ENCODE results near the gene DIAPH3.

Gene DIAPH3

GRCh38 chr13:60182907-60183306 is 19.2 kb upstream of the DIAPH3 start:
- ChIA-PET CTCF (no interaction called here), POLR2A (no interaction called here)
- no peak overlapping the region for H3K27ac ChIP-seq (ENCODE audit: extremely low read depth, low read depth, low read length)
- no peaks in the 10 kb centered on the region for H3K9me3 ChIP-seq (ENCODE audit: control insufficient read depth, insufficient read depth, low read depth, low read length)
- H3K36me3 ChIP-seq (ENCODE audit: control insufficient read depth in 2 of 2, insufficient read depth in 1 of 2, low read length in 2 of 2) = no peaks in the 10 kb centered on the region
- H3K4me3 ChIP-seq (ENCODE audit: low read depth, low read length) = no peak overlapping the region
- no peak for TF ChIP-seq PRDM2 (tag by site-specific recombination; IDR thresholded peaks at IDR 0.05; ENCODE audit: borderline replicate concordance)
- no peaks in the 10 kb centered on the region for H3K4me1 ChIP-seq (ENCODE audit: control insufficient read depth, insufficient read depth, low read length)

- Histone ChIP-seq H3K4me1 (ENCODE audit: control insufficient read depth, insufficient read depth, low read length) (no peaks in the 10 kb centered on the region), H3K4me3 (ENCODE audit: low read depth, low read length) (no peak overlapping the region), H3K36me3 (ENCODE audit: control insufficient read depth in 2 of 2, insufficient read depth in 1 of 2, low read length in 2 of 2) (no peaks in the 10 kb centered on the region), H3K9me3 (ENCODE audit: control insufficient read depth, insufficient read depth, low read depth, low read length) (no peaks in the 10 kb centered on the region), H3K27ac (ENCODE audit: extremely low read depth, low read depth, low read length) (no peak overlapping the region)
- TF ChIP-seq ZNF214 (tag by site-specific recombination; IDR thresholded peaks at IDR 0.05; ENCODE audit: borderline replicate concordance) (no peak), ZNF324 (tag by site-specific recombination; IDR thresholded peaks at IDR 0.05) (no peak), OVOL3 (tag by site-specific recombination; IDR thresholded peaks at IDR 0.05) (no peak), ZNF707 (tag by site-specific recombination; IDR thresholded peaks at IDR 0.05) (no peak), ZNF10 (tag by site-specific recombination; IDR thresholded peaks at IDR 0.05) (no peak), ZFP41 (tag by site-specific recombination; IDR thresholded peaks at IDR 0.05; ENCODE audit: borderline replicate concordance) (no peak), ZNF596 (tag by site-specific recombination; IDR thresholded peaks at IDR 0.05) (no peak), BCL6B (tag by site-specific recombination; IDR thresholded peaks at IDR 0.05) (no peak), ZSCAN18 (tag by site-specific recombination; IDR thresholded peaks at IDR 0.05) (no peak), ZNF280D (tag by site-specific recombination; IDR thresholded peaks at IDR 0.05) (no peak), ZNF561 (tag by site-specific recombination; IDR thresholded peaks at IDR 0.05; ENCODE audit: borderline replicate concordance) (no peak), ZNF24 (tag by site-specific recombination; IDR thresholded peaks at IDR 0.05) (no peak), ZNF548 (tag by site-specific recombination; IDR thresholded peaks at IDR 0.05) (no peak), ZNF133 (tag by site-specific recombination; IDR thresholded peaks at IDR 0.05) (no peak), ZSCAN4 (tag by site-specific recombination; IDR thresholded peaks at IDR 0.05) (no peak), ZNF692 (tag by site-specific recombination; IDR thresholded peaks at IDR 0.05) (no peak), INSM2 (tag by site-specific recombination; IDR thresholded peaks at IDR 0.05) (no peak)
- ChIA-PET POLR2A (no interaction called here), CTCF (no interaction called here)
Measured at GRCh38 chr13:60178327-60178726, 14.6 kb upstream of the DIAPH3 start.
